NCI-H1105 treated with DMSO at 0.1 percent for 48 hours (cell line): ENCODE results near the gene STX18.

Experiments
- DNase-seq: peaks from one replicate; lab custom pipeline; 2025; lab: John Stamatoyannopoulos, UW

The STX18 gene

GRCh38 chr4:4377732-4378460 is 164.0 kb downstream of the STX18 start:
- DNase-seq: no peak

- DNase-seq: no peak
Observed at GRCh38 chr4:4377191-4377590, 164.7 kb downstream of the STX18 start.

GRCh38 chr4:4376074-4376473 is 165.8 kb downstream of the STX18 start:
- DNase-seq: no peak

DNA sequence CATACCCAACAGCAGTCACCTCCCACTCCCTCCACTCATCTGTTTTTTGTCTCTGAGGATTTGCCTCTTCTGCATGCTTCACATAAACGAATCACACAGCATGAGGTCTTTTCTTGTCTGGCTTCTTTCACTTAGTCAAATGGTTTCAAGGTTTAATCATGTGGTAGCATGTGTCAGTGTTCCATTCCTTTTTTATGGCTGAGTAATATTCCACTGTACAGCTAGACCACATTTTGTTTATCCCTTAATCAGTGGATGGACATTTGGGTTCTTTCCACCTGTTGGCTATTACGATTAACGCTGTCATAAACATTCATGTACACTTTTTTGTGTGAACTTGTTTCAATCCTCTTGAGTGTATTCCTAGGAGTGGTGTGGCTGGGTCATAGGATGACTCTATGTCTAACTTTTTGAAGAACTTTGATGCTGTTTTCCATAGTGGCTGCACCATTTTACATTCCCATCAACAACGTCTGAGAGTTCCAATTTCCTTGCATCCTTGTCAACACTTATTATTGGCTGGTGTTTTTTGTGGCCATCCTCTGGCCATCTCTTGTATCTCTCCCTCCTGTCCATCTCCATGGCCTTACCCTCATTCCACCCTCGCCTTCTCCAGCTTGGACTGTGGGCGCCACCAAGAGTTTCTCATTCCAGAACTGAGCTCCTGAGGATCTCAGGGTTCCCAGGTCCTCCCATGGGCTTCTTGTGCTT is 167.3 kb downstream of the STX18 start:
- DNase-seq: no peak
